ENCODE results near the gene COL23A1. TPM values are rescaled to one million over a fixed set of nuclear protein-coding genes. Genes with fewer than 3 reads are reported as not detected.
A peak's percentile ranks its signal among the peaks of the same experiment; 100 is the strongest.

The COL23A1 gene
- total and polyA plus RNA-seq, 8 donors, result 0.06 to 0.68 (median 0.33) TPM; not detected in 2

GRCh38 chr5:178426326-178427130 lies 163.7 kb downstream of the COL23A1 start:
- Histone ChIP-seq H3K9me3 (no peaks in the 10 kb centered on the region), H3K4me1 (peaks cover 0 to 5% (median 3%) of the 10 kb centered on the region in 3 donors), H3K4me3 (no peak overlapping the region), H3K27ac (no peak overlapping the region), H3K27me3 (no peaks in the 10 kb centered on the region), H3K36me3 (no peaks in the 10 kb centered on the region)
- no peak for FAIRE-seq
- ATAC-seq, result no peak
- DNase-seq, result peak in 1 of 6 donors; percentile 43
- intact Hi-C loops (cut with DNase I), result no loop called here
- WGBS, 2 donors, result 72 to 75% methylated on average over 26 of the region's 26 CpGs
- no peak for TF ChIP-seq CTCF (IDR thresholded peaks at IDR 0.05)

GRCh38 chr5:178425621-178426068 lies 164.5 kb downstream of the COL23A1 start:
- H3K4me1 ChIP-seq, result peaks cover 0 to 5% (median 3%) of the 10 kb centered on the region in 3 donors
- DNase-seq, result no peak
- H3K4me3 ChIP-seq, result no peak overlapping the region
- ATAC-seq, result no peak
- no peak overlapping the region for H3K27ac ChIP-seq
- H3K36me3 ChIP-seq, result no peaks in the 10 kb centered on the region
- no peak for TF ChIP-seq CTCF (IDR thresholded peaks at IDR 0.05)
- FAIRE-seq, result no peak
- no peaks in the 10 kb centered on the region for H3K27me3 ChIP-seq
- H3K9me3 ChIP-seq, result no peaks in the 10 kb centered on the region
- WGBS, 2 donors, result 80 to 86% methylated on average over 12 of the region's 12 CpGs
- intact Hi-C loops (cut with DNase I), result no loop called here

GRCh38 chr5:178424810-178425177 lies 165.4 kb downstream of the COL23A1 start:
- H3K36me3 ChIP-seq, result no peaks in the 10 kb centered on the region
- intact Hi-C loops (cut with DNase I), result no loop called here
- FAIRE-seq (no peak), DNase-seq (no peak), ATAC-seq (no peak)
- no peaks in the 10 kb centered on the region for H3K9me3 ChIP-seq
- WGBS, 2 donors, result 89 to 93% methylated on average over 10 of the region's 10 CpGs
- no peaks in the 10 kb centered on the region for H3K4me1 ChIP-seq
- H3K27me3 ChIP-seq, result no peaks in the 10 kb centered on the region
- no peak for TF ChIP-seq CTCF (IDR thresholded peaks at IDR 0.05)
- H3K27ac ChIP-seq, result no peak overlapping the region
- H3K4me3 ChIP-seq, result no peak overlapping the region

- intact Hi-C loops (cut with DNase I), result no loop called here
- no peak for ATAC-seq
- Histone ChIP-seq H3K4me3 (no peak overlapping the region), H3K27ac (no peak overlapping the region), H3K9me3 (no peaks in the 10 kb centered on the region), H3K4me1 (no peaks in the 10 kb centered on the region), H3K36me3 (no peaks in the 10 kb centered on the region), H3K27me3 (no peaks in the 10 kb centered on the region)
- 82 to 90% methylated on average over 17 of the region's 17 CpGs for WGBS, 2 donors
- DNase-seq, result no peak
- FAIRE-seq, result no peak
- no peak for TF ChIP-seq CTCF (IDR thresholded peaks at IDR 0.05)
These were observed 166.0 kb downstream of the COL23A1 start for GRCh38 chr5:178423901-178424809.
